ENCODE data around the gene CDKN2AIP. TPM values are rescaled to one million over a fixed set of nuclear protein-coding genes. Genes with fewer than 3 reads are reported as not detected.

The CDKN2AIP gene
- total RNA-seq, 1 donor from 2014 or later: 16.3 TPM

- no peak for DNase-seq (ENCODE audit: low read depth)
- Histone ChIP-seq H3K36me3 (ENCODE audit: control insufficient read depth, insufficient read depth, low read length) (no peaks in the 10 kb centered on the region), H3K4me3 (ENCODE audit: low read depth, low read length) (no peak overlapping the region), H3K27me3 (ENCODE audit: control insufficient read depth, insufficient read depth, low read length) (no peaks in the 10 kb centered on the region)
- no peak for FAIRE-seq
- TF ChIP-seq CTCF (IDR thresholded peaks at IDR 0.05; ENCODE audit: insufficient read depth, low read length, severe bottlenecking): no peak
Measured at GRCh38 chr4:183435803-183436202, 8.6 kb upstream of the CDKN2AIP start.

- TF ChIP-seq CTCF (IDR thresholded peaks at IDR 0.05; ENCODE audit: insufficient read depth, low read length, severe bottlenecking): no peak
Measured at GRCh38 chr4:183436417-183436816, 8.0 kb upstream of the CDKN2AIP start.

GRCh38 chr4:183437452-183437851 is 7.0 kb upstream of the CDKN2AIP start:
- DNase-seq (ENCODE audit: low read depth) (no peak), FAIRE-seq (no peak)
- Histone ChIP-seq H3K4me3 (ENCODE audit: low read depth, low read length) (no peak overlapping the region), H3K36me3 (ENCODE audit: control insufficient read depth, insufficient read depth, low read length) (no peaks in the 10 kb centered on the region), H3K27me3 (ENCODE audit: control insufficient read depth, insufficient read depth, low read length) (no peaks in the 10 kb centered on the region)
- TF ChIP-seq CTCF (IDR thresholded peaks at IDR 0.05; ENCODE audit: insufficient read depth, low read length, severe bottlenecking): no peak

More at GRCh38 chr4:183436417-183436816, 8.0 kb upstream of the CDKN2AIP start:
- no peaks in the 10 kb centered on the region for H3K36me3 ChIP-seq (ENCODE audit: control insufficient read depth, insufficient read depth, low read length)
- DNase-seq (ENCODE audit: low read depth) (no peak), FAIRE-seq (no peak)
- no peak overlapping the region for H3K4me3 ChIP-seq (ENCODE audit: low read depth, low read length)
- no peaks in the 10 kb centered on the region for H3K27me3 ChIP-seq (ENCODE audit: control insufficient read depth, insufficient read depth, low read length)

GRCh38 chr4:183438458-183439113 is 5.8 kb upstream of the CDKN2AIP start:
- TF ChIP-seq CTCF (IDR thresholded peaks at IDR 0.05; ENCODE audit: insufficient read depth, low read length, severe bottlenecking): no peak
- Histone ChIP-seq H3K27me3 (ENCODE audit: control insufficient read depth, insufficient read depth, low read length) (no peaks in the 10 kb centered on the region), H3K4me3 (ENCODE audit: low read depth, low read length) (no peak overlapping the region), H3K36me3 (ENCODE audit: control insufficient read depth, insufficient read depth, low read length) (no peaks in the 10 kb centered on the region)
- peak; percentile 100 for DNase-seq (ENCODE audit: low read depth)
- FAIRE-seq: peak; percentile 68

GRCh38 chr4:183441276-183441675 is 3.2 kb upstream of the CDKN2AIP start:
- Histone ChIP-seq H3K4me3 (ENCODE audit: low read depth, low read length) (no peak overlapping the region), H3K36me3 (ENCODE audit: control insufficient read depth, insufficient read depth, low read length) (peaks cover 3% of the 10 kb centered on the region), H3K27me3 (ENCODE audit: control insufficient read depth, insufficient read depth, low read length) (no peaks in the 10 kb centered on the region)
- DNase-seq (ENCODE audit: low read depth) (no peak), FAIRE-seq (no peak)
- no peak for TF ChIP-seq CTCF (IDR thresholded peaks at IDR 0.05; ENCODE audit: insufficient read depth, low read length, severe bottlenecking)

Measured in bronchial epithelial cell (primary cell).